ENCODE measurements around the gene BCL2. TPM values are rescaled to one million over a fixed set of nuclear protein-coding genes. Genes with fewer than 3 reads are reported as not detected.
A peak's percentile ranks its signal among the peaks of the same experiment; 100 is the strongest.

BCL2 gene
- total RNA-seq, 1 donor from 2014 or later = 145 TPM

DNA sequence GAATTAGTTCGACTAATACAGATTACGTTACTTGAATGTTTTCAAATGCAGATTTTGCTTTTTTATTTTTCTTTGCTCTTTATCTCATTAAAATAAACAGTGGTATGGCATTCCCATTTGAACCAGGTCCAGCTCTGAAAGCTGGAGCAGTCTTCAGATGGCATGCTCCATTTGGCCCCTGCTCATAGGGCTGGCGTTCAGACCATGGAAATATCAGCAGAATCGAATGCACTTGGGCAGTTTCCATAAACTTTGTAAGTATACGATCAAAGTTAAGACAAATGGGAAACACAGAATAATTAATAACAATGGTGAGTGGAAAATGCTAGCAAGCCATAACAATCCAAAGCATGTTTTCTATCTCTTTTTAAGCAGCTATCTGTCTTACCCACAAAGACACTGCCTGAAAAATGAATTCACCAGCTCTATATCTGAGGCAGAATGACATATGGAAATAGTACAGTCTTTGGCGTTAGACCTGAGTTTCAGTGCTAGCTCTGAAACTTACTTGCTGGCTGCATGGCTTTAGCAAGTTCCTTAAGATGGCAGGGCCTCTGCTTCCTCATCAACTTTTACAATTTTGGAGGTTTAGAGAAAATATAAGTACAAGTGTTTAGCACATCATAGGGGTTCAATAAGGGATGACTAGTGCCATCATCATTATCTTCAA, 131.6 kb downstream of the BCL2 start:
- no peak for ATAC-seq (ENCODE audit: low read depth)
- TF ChIP-seq CTCF (IDR thresholded peaks at IDR 0.05) = no peak
- ChIA-PET POLR2A (interaction anchor here (0.8 to 1.6 kb wide), 3 partner anchors 26 to 130 kb away, joined by 3 to 6 read pairs (median 5); no protein-coding TSS in a partner anchor), CTCF (interaction anchor here (0.8 to 1.6 kb wide), 2 partner anchors 8 to 130 kb away, joined by 3 to 5 read pairs; no protein-coding TSS in a partner anchor)
- Mint-ChIP-seq H3K4me1 (peaks cover 88% of the 10 kb centered on the region), H3K36me3 (ENCODE audit: low read depth) (peaks cover 20% of the 10 kb centered on the region), H3K27ac (peak overlapping the region; percentile 44), H3K9me3 (no peaks in the 10 kb centered on the region), H3K27me3 (no peaks in the 10 kb centered on the region), H3K4me3 (no peak overlapping the region)
- DNase-seq = no peak
- intact Hi-C loops (cut with micrococcal nuclease) = no loop called here

DNA sequence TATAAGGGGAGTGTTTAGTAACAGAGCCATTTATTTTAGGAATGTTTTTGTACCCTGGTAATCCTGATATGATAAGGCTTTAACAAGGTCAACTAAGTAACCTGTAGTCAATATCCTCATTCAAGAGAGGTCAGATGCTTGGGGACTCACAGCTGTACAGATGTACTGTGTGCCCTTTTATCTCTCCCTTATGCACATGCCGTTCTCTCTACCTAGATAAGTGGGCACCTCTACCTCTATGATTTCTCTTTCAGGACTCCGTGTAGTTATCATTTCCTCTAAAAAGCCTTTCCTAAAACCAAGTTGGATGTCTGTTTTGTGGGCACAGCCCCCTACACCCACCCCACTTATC, 132.4 kb downstream of the BCL2 start:
- Mint-ChIP-seq H3K27me3 (no peaks in the 10 kb centered on the region), H3K4me3 (no peak overlapping the region), H3K27ac (peak overlapping the region; percentile 44), H3K4me1 (peaks cover 88% of the 10 kb centered on the region), H3K9me3 (no peaks in the 10 kb centered on the region), H3K36me3 (ENCODE audit: low read depth) (peaks cover 22% of the 10 kb centered on the region)
- ChIA-PET POLR2A (interaction anchor here (0.8 to 1.6 kb wide), 2 partner anchors 25 to 124 kb away, joined by 5 to 6 read pairs; no protein-coding TSS in a partner anchor), CTCF (no interaction called here)
- TF ChIP-seq CTCF (IDR thresholded peaks at IDR 0.05) = no peak
- no peak for ATAC-seq (ENCODE audit: low read depth)
- intact Hi-C loops (cut with micrococcal nuclease) = no loop called here
- DNase-seq = no peak

DNA sequence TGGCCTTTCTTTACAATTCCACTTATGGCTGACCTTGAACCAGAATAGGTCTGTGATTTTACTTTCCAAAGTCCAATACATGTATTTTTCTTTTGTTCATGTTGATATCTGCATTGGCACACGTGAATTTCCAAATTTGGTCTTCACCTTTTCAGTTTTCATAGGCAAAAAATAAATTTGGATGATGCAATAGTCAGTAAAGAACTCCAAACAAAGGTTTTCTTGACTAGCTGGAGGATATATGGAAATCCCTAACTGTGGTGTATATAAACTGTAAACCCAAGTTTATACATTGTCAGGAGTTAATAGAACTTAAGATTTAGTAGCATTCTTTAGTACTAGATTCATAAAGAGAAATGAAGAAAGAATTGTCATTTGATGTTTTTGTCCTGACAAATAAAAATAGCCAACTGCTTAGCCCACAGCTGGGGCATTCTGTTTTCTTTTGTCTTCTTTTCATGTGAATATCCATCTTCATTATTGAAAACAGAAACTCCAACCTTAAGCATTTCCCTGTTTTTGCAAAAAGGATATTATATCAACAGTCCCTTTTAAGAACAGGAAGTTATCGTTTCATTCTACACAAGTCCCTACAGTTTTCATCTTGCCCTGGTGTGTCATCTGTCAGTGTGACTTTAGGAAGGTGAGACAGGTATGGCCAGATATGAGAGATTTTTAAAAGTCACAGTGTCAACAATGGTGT, 132.9 kb downstream of the BCL2 start:
- Mint-ChIP-seq H3K9me3 (no peaks in the 10 kb centered on the region), H3K36me3 (ENCODE audit: low read depth) (peaks cover 24% of the 10 kb centered on the region), H3K4me1 (peaks cover 88% of the 10 kb centered on the region), H3K27me3 (no peaks in the 10 kb centered on the region), H3K27ac (peak overlapping the region; percentile 44), H3K4me3 (no peak overlapping the region)
- no peak for TF ChIP-seq CTCF (IDR thresholded peaks at IDR 0.05)
- ATAC-seq (ENCODE audit: low read depth) = peak; percentile 22
- CTCF ChIA-PET = no interaction called here
- no peak for DNase-seq
- POLR2A ChIA-PET = interaction anchor here (0.6 to 1.1 kb wide), 4 partner anchors 24 to 130 kb away, joined by 3 to 7 read pairs (median 4); no protein-coding TSS in a partner anchor
- intact Hi-C loops (cut with micrococcal nuclease) = no loop called here

- H3K27ac Mint-ChIP-seq = peak overlapping the region; percentile 44
- intact Hi-C loops (cut with micrococcal nuclease) = no loop called here
- no peak overlapping the region for H3K4me3 Mint-ChIP-seq
- H3K36me3 Mint-ChIP-seq (ENCODE audit: low read depth) = peaks cover 22% of the 10 kb centered on the region
- ATAC-seq (ENCODE audit: low read depth) = no peak
- no peak for DNase-seq
- ChIA-PET CTCF (no interaction called here), POLR2A (interaction anchor here (0.8 to 1.1 kb wide), 3 partner anchors 23 to 107 kb away, joined by 3 to 4 read pairs (median 4); no protein-coding TSS in a partner anchor)
- no peaks in the 10 kb centered on the region for H3K27me3 Mint-ChIP-seq
- no peaks in the 10 kb centered on the region for H3K9me3 Mint-ChIP-seq
- peaks cover 92% of the 10 kb centered on the region for H3K4me1 Mint-ChIP-seq
- no peak for TF ChIP-seq CTCF (IDR thresholded peaks at IDR 0.05)
Observed at GRCh38 chr18:63185984-63186383, 133.6 kb downstream of the BCL2 start.
